Esophagus muscularis mucosa (tissue), 4 donors: ENCODE results near the gene DCTN3. TPM values are rescaled to one million over a fixed set of nuclear protein-coding genes. Genes with fewer than 3 reads are reported as not detected.
"Not testable (repeated sequence)": the region's sequence is repeated elsewhere in the genome, so short reads cannot be mapped to it uniquely, and the experiment has no call there.

Source experiments
- DNase-seq: peaks from one replicate; pipeline ENCODE4 v3.0.0-alpha.2; 2017; ENCODE audit errors: extremely low spot score
- H3K27ac ChIP-seq, 4 donors: fragments of 200-600 bp; sonication (generic); replicated peaks in 1 of 4; 1 replicate in 3 of 4; 2 replicates in 1 of 4; pipeline ENCODE4 v1.5.1; 2016 to 2019; ENCODE audit warnings: mild to moderate bottlenecking in 1 of 4
- H3K27me3 ChIP-seq, 4 donors: fragments of 200-600 bp; sonication (generic); one replicate each; pipeline versions ENCODE4 v1.5.1 to v1.6.0; 2016 to 2019
- H3K36me3 ChIP-seq, 4 donors: fragments of 200-600 bp; sonication (generic); one replicate each; pipeline ENCODE4 v1.5.1; 2016 to 2019
- H3K4me1 ChIP-seq, 4 donors: fragments of 200-600 bp; sonication (generic); one replicate each; pipeline ENCODE4 v1.5.1; 2016 to 2019
- H3K4me3 ChIP-seq, 4 donors: fragments of 200-600 bp; sonication (generic); 1 replicate in 2 of 4; 2 replicates in 2 of 4; pipeline ENCODE4 v1.5.1; 2016 to 2019; ENCODE audit warnings: mild to moderate bottlenecking in 4 of 4, moderate library complexity in 1 of 4
- H3K9me3 ChIP-seq, 4 donors: fragments of 200-600 bp; sonication (generic); 1 replicate in 3 of 4; 2 replicates in 1 of 4; pipeline ENCODE4 v1.5.1; 2016 to 2019
- CTCF ChIP-seq, 3 experiments: fragments of 200-600 bp in 2 of 3; fragments of 450-650 bp in 1 of 3; sonication (generic) in 2 of 3; IDR thresholded peaks; one replicate each; pipeline ENCODE4 v1.5.1; 2017 to 2019; ENCODE audit warnings: antibody characterized with exemption in 3 of 3, mild to moderate bottlenecking in 2 of 3, moderate library complexity in 1 of 3
- EP300 ChIP-seq: sonication (generic); formaldehyde crosslinking; IDR thresholded peaks from one replicate; pipeline ENCODE4 v1.6.1; 2017; ENCODE audit warnings: antibody characterized with exemption
- POLR2A ChIP-seq: fragments of 450-650 bp; IDR thresholded peaks from one replicate; pipeline ENCODE4 v1.6.1; 2017; ENCODE audit warnings: antibody characterized with exemption, moderate library complexity, mild to moderate bottlenecking, low read depth
- POLR2AphosphoS5 ChIP-seq, 2 donors: sonication (generic); formaldehyde crosslinking; IDR thresholded peaks; one replicate each; pipeline ENCODE4 v1.6.1; 2017; ENCODE audit warnings: antibody characterized with exemption in 2 of 2
- WGBS: methylation state at CpG from one replicate; pipeline ENCODE4 v1.1.5; 2018; 5-methylcytosine and 5-hydroxymethylcytosine counted together
- intact Hi-C: fragments of 100-400 bp; cut with DNase I; formaldehyde crosslinking; loops from one replicate; pipeline ENCODE4 v1.15.1; 2023
- total RNA-seq, 4 donors: library from RNA; depleted of rRNA; stranded (reverse); fragments of >200 nt; gene quantifications; one replicate each; pipeline versions ENCODE4 v1.1.0 to v1.2.1, GENCODE V29; 2016

DCTN3 gene
- total RNA-seq, 4 donors from 2014 or later, result 104 to 129 (median 113) TPM

GRCh38 chr9:34644766-34645314 lies 24.5 kb upstream of the DCTN3 start:
- Histone ChIP-seq H3K27ac (no peak overlapping the region), H3K27me3 (no peaks in the 10 kb centered on the region), H3K4me1 (peaks cover 22 to 29% (median 27%) of the 10 kb centered on the region in 4 donors), H3K4me3 (no peak overlapping the region), H3K9me3 (no peaks in the 10 kb centered on the region), H3K36me3 (peaks cover 9 to 18% (median 14%) of the 10 kb centered on the region in 4 donors)
- TF ChIP-seq EP300, result no peak
- no peak for TF ChIP-seq POLR2AphosphoS5 (IDR thresholded peaks at IDR 0.05)
- no peak for TF ChIP-seq POLR2A
- no peak for TF ChIP-seq CTCF (IDR thresholded peaks at IDR 0.05)
- intact Hi-C loops, result no loop called here
- DNase-seq, result no peak

GRCh38 chr9:34642679-34643078 lies 22.4 kb upstream of the DCTN3 start:
- Histone ChIP-seq H3K9me3 (peaks cover 0 to 3% (median 0%) of the 10 kb centered on the region in 4 donors), H3K4me3 (no peak overlapping the region), H3K36me3 (no peaks in the 10 kb centered on the region), H3K27ac (no peak overlapping the region), H3K4me1 (peaks cover 22 to 27% (median 25%) of the 10 kb centered on the region in 4 donors), H3K27me3 (peaks cover 0 to 4% (median 0%) of the 10 kb centered on the region in 4 donors)
- 89% methylated on average over 1 of the region's 1 CpG for WGBS
- intact Hi-C loops, result no loop called here
- no peak for TF ChIP-seq POLR2AphosphoS5 (IDR thresholded peaks at IDR 0.05)
- no peak for TF ChIP-seq CTCF (IDR thresholded peaks at IDR 0.05)
- TF ChIP-seq EP300, result no peak
- TF ChIP-seq POLR2A, result no peak
- DNase-seq, result no peak

GRCh38 chr9:34639322-34639721 lies 19.0 kb upstream of the DCTN3 start:
- 87% methylated on average over 8 of the region's 8 CpGs for WGBS
- DNase-seq, H3K9me3 ChIP-seq, H3K4me3 ChIP-seq, H3K27me3 ChIP-seq, H3K27ac ChIP-seq, intact Hi-C loops: not testable (repeated sequence)
- peaks cover 23 to 32% (median 29%) of the 10 kb centered on the region in 4 donors for H3K4me1 ChIP-seq
- H3K36me3 ChIP-seq, result peaks cover 0 to 14% (median 12%) of the 10 kb centered on the region in 4 donors

- intact Hi-C loops, result no loop called here
- H3K27me3 ChIP-seq, result peaks cover 0 to 4% (median 0%) of the 10 kb centered on the region in 4 donors
- peaks cover 0 to 14% (median 12%) of the 10 kb centered on the region in 4 donors for H3K36me3 ChIP-seq
- DNase-seq, result no peak
- peaks cover 23 to 36% (median 34%) of the 10 kb centered on the region in 4 donors for H3K4me1 ChIP-seq
- no peak for TF ChIP-seq POLR2A
- no peak for TF ChIP-seq CTCF (IDR thresholded peaks at IDR 0.05)
- TF ChIP-seq POLR2AphosphoS5 (IDR thresholded peaks at IDR 0.05), result no peak
- no peak for TF ChIP-seq EP300
- peaks cover 0 to 3% (median 0%) of the 10 kb centered on the region in 4 donors for H3K9me3 ChIP-seq
- H3K27ac ChIP-seq, result peak overlapping the region; percentile 81 to 89 (median 84)
- 22% methylated on average over 7 of the region's 7 CpGs for WGBS
- H3K4me3 ChIP-seq, result peak overlapping the region; percentile 69 to 92 (median 75)
Measured at GRCh38 chr9:34638138-34638445, 17.8 kb upstream of the DCTN3 start.

GRCh38 chr9:34637356-34638137 lies 17.3 kb upstream of the DCTN3 start, which contains the start of gene SIGMAR1:
Gene SIGMAR1, minus strand, starts transcription at chr9:34637787. Its CDS starts 90 bp downstream, at chr9:34637697.
- H3K27me3 ChIP-seq, result peaks cover 0 to 4% (median 0%) of the 10 kb centered on the region in 4 donors
- H3K36me3 ChIP-seq, result peaks cover 0 to 14% (median 12%) of the 10 kb centered on the region in 4 donors
- H3K9me3 ChIP-seq, result peaks cover 0 to 3% (median 0%) of the 10 kb centered on the region in 4 donors
- intact Hi-C loops, result no loop called here
- peaks cover 23 to 36% (median 34%) of the 10 kb centered on the region in 4 donors for H3K4me1 ChIP-seq
- peak within 1 kb of the TSS; percentile 69 to 92 (median 75) for H3K4me3 ChIP-seq
- WGBS, result 0% methylated on average over 5 of the region's 74 CpGs
- DNase-seq, result peak; percentile 98
- H3K27ac ChIP-seq, result peak within 1 kb of the TSS; percentile 81 to 89 (median 84)
- peak; percentile 89 to 92 for TF ChIP-seq POLR2AphosphoS5 (IDR thresholded peaks at IDR 0.05)
- no peak for TF ChIP-seq EP300
- TF ChIP-seq CTCF (IDR thresholded peaks at IDR 0.05), result peak in 1 of 3 experiments; percentile 10
